Head of caudate nucleus (tissue), 42 donors: Measurements from ENCODE around the gene SART1.

ENCODE experiments used
- DNase-seq, 42 donors: peaks; one replicate each; pipeline versions ENCODE4 v3.0.0 to v3.0.0-alpha.2; 2020 to 2021; ENCODE audit warnings: mixed read lengths in 7 of 42
- intact Hi-C: fragments of 100-400 bp; cut with DNase I; formaldehyde crosslinking; loops from one replicate; pipeline ENCODE4 v1.15.0; 2022

The SART1 gene, protein sequence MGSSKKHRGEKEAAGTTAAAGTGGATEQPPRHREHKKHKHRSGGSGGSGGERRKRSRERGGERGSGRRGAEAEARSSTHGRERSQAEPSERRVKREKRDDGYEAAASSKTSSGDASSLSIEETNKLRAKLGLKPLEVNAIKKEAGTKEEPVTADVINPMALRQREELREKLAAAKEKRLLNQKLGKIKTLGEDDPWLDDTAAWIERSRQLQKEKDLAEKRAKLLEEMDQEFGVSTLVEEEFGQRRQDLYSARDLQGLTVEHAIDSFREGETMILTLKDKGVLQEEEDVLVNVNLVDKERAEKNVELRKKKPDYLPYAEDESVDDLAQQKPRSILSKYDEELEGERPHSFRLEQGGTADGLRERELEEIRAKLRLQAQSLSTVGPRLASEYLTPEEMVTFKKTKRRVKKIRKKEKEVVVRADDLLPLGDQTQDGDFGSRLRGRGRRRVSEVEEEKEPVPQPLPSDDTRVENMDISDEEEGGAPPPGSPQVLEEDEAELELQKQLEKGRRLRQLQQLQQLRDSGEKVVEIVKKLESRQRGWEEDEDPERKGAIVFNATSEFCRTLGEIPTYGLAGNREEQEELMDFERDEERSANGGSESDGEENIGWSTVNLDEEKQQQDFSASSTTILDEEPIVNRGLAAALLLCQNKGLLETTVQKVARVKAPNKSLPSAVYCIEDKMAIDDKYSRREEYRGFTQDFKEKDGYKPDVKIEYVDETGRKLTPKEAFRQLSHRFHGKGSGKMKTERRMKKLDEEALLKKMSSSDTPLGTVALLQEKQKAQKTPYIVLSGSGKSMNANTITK

DNA sequence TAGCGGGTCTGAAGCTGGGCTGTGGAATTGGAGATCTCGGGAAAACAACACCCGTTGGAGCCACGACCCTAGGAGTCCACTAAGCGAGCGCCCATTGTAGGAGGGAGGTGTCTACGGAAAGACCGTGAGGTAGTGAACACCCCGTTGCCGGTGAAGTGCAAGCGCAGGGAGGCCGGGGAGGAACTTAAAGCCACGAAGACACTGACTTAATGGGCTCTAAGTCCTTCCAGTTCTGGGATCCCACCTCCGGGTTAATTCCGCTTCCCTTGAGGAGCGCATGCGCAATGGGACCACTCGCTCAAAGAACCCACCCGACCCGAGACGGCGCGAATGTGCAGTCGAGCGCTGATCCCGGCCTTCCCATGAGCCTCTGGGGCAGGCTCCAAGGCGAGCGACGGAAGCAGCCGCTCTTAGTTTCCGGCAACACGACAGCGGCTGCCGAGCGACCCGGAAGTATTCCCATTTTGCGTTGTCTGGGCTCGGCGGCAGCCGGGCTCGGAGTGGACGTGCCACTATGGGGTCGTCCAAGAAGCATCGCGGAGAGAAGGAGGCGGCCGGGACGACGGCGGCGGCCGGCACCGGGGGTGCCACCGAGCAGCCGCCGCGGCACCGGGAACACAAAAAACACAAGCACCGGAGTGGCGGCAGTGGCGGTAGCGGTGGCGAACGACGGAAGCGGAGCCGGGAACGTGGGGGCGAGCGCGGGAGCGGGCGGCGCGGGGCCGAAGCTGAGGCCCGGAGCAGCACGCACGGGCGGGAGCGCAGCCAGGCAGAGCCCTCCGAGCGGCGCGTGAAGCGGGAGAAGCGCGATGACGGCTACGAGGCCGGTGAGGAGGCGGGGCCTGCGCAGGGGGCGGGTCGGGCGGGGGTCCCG is at the start of gene SART1:
TSS of gene SART1 (plus strand) at position 468 of the 874 bp plus-strand sequence. CDS start at position 515, 47 bp downstream.
- peak; percentile 93 to 100 (median 98) for DNase-seq
- intact Hi-C loops, result loop anchor here (1.0 to 5.0 kb wide), 3 partner anchors 41 to 99 kb away; partner anchors contain the start of genes BANF1, C11orf68, DRAP1 and EIF1AD

GRCh38 chr11:65912845-65913244 is 48.7 kb upstream of the SART1 start:
- intact Hi-C loops, result no loop called here
- no peak for DNase-seq

GRCh38 chr11:65915101-65915820 is 46.3 kb upstream of the SART1 start:
- no peak for DNase-seq
- intact Hi-C loops, result loop anchor here (5.0 kb wide), 2 partner anchors 33 to 47 kb away; partner anchors contain the start of gene SART1

DNA sequence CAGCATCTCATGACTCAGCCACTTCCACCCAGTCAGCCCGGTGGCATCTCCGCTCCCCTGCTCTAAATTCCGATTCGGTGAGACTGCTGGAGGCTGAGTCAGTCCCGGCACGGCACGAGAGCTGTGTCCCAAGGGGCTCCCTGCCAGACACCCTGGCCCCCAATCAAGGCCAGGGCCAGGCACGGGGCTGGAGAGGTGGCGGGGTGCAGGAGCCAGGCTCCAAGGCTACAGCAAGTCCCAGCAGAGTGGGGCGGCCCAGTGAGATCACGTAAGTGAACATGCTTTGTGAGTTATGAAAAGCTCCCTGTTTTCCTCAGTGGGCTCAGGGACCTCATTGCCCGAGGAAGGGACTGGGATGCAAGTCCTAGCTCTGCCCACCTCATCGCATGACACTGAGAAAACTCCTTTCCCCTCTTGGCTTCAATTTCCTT is 45.7 kb upstream of the SART1 start:
- DNase-seq, result peak in 41 of 42 donors; percentile 33 to 92 (median 63)
- intact Hi-C loops, result loop anchor here (5.0 kb wide), 2 partner anchors 34 to 46 kb away; partner anchors contain the start of gene SART1

DNA sequence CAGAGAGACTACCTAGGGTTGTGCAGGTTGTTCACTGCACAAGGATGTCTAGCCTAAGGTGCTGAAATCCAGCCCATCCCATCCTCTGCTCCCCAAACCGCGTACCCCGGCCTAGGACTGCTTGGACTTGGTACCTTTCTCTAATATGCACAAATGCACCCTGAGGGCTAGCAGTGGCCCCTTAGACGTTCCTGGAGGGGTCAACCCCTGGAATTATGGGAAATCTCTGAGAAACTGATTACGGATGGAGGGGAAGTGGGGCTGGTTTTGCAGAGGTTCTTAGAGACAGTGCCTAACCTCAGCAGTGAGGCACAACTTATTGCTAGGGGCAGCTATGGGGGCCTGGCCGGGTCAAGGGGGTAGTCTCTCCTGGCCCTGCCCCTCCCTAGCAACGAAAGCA is 45.1 kb upstream of the SART1 start:
- intact Hi-C loops, result loop anchor here (5.0 kb wide), 2 partner anchors 34 to 46 kb away; partner anchors contain the start of gene SART1
- no peak for DNase-seq

DNA sequence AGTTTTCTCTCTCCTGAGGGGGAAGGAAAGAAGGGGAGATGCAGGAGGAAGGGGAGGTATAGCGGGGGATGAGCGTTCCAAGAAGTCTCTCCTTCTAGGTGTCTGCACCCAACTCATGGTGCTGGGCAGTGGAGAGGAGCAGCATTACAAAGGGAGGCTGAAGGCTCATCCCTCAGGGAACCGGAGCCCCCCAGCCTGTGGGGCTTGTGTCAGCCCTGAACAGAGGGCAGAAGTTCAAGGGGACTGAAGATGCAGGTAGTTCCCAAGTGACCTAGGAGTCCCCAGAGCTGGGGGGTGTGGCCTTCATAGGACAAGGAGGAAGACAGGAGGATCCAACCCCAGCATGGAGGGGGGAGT is 44.5 kb upstream of the SART1 start:
- intact Hi-C loops, result loop anchor here (5.0 kb wide), 2 partner anchors 35 to 45 kb away; partner anchors contain the start of gene SART1

GRCh38 chr11:65917434-65918210 is 43.9 kb upstream of the SART1 start:
- DNase-seq, result no peak
- intact Hi-C loops, result loop anchor here (5.0 kb wide), 2 partner anchors 35 to 45 kb away; partner anchors contain the start of gene SART1

More for the DNA sequence above, 44.5 kb upstream of the SART1 start:
- no peak for DNase-seq

- DNase-seq, result peak in 5 of 42 donors; percentile 9 to 41 (median 24)
- intact Hi-C loops, result loop anchor here (5.0 kb wide), 2 partner anchors 36 to 44 kb away; partner anchors contain the start of gene SART1
These were observed 43.1 kb upstream of the SART1 start, which contains the start of gene C11orf68 for GRCh38 chr11:65918211-65919140. C11orf68 (minus strand) TSS chr11:65919062; CDS start chr11:65919031, 31 bp downstream.

- intact Hi-C loops, result loop anchor here (5.0 kb wide), 2 partner anchors 37 to 43 kb away; partner anchors contain the start of gene SART1
- DNase-seq, result peak; percentile 96 to 100 (median 99)
These were observed 42.4 kb upstream of the SART1 start, which contains the start of gene DRAP1 for GRCh38 chr11:65919141-65919572. DRAP1 (plus strand) TSS chr11:65919426; CDS start chr11:65919502, 76 bp downstream.

DNA sequence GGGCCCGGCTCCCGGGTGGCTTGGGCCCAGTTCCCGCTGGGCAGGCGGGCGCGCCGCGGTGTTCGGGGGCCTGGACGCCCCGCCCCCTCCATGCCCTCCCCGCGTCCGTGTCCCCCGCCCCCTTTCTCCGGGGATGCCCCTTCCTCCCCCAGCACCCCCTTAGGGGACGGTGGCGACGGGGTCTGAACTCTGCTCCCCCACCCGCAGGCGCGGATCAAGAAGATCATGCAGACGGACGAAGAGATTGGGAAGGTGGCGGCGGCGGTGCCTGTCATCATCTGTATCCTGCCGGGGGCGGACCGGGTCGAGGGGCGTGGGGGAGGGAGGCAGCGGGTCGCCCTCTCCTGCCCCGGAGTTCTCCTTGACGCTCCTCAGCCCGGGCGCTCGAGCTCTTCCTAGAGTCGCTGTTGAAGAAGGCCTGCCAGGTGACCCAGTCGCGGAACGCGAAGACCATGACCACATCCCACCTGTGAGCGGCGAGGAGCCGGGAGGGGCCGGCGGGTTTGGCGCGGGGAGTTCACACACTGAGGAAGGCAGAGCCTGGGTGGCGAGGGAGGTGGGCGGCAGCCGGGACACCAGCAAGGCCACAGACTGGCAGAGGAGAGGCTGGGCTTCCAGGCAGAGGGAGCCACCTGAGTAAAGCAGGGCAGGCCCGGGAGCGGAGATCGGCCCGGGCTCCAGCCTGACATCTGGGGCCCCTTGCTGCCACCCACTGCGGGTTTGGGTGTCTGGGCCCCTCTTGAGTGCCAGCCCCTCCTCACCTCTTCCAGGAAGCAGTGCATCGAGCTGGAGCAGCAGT is 41.8 kb upstream of the SART1 start:
- intact Hi-C loops, result loop anchor here (5.0 kb wide), 2 partner anchors 37 to 43 kb away; partner anchors contain the start of gene SART1
- peak in 19 of 42 donors; percentile 14 to 58 (median 33) for DNase-seq

GRCh38 chr11:65920372-65920802 is 41.1 kb upstream of the SART1 start:
- intact Hi-C loops, result no loop called here
- no peak for DNase-seq

DNA sequence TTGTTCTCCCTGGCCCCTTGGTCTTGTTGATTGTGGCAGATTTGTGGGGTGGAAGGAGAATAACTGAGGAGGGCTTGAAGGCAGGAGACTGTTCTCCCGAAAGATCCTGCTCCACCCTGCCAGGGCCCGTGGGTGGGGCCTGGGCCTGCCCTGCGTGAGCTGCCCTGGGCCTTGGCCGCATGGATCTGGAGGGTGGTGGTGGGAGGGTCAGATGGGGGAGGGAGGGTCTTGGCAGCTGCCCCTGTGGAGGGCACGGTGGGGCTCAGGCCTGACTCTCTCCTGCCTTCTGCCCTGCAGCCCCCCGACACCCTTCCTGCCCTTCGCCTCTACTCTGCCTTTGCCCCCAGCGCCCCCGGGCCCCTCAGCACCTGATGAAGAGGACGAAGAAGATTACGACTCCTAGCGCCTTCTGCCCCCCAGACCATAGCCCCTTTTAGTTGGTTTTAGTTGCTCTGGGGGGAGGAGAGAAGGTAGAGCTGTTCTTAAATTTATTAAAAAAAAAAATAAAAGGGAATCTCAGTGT is 40.4 kb upstream of the SART1 start:
- DNase-seq, result no peak
- intact Hi-C loops, result no loop called here

DNA sequence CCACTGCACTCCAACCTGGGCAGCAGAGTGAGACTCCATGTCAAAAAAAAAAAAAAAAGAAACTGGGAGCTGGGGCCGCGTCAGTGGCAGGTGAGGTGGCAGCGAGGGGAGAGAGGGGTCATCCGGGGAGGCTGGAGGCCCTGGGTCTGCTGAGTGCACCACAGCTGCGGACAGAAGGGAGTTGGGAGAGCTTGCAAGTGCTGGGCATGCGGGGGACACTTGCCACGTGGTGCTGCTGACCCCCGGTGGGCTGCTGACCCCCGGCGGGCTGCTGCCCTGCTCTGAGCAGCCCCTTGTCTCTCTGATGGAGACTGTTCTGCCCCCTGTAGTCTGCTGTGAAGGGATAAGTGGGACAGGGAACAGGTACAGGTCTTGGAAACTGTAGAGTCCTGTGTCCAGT is 39.7 kb upstream of the SART1 start:
- intact Hi-C loops, result no loop called here
- no peak for DNase-seq

DNA sequence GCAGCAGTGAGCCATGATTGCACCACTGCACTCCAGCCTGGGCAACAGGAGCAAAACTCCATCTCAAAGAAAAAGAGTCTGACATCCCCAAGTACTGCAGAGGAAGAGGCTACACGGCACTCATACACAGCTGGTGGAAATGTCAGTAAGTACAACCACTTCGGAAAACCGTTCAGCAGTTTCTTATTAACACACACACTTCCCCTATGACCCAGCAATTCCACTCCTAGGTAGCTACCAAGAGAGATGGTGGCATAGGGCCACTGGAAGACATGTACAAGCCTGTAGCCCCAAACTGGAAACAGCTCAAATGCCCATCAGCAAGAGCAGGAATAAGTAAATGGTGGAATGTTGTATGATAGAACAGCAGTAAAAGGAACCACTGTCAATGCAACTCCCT is 39.0 kb upstream of the SART1 start:
- no peak for DNase-seq
- intact Hi-C loops, result no loop called here
